ENCODE data around the gene CYP1A2. TPM values are rescaled to one million over a fixed set of nuclear protein-coding genes. Genes with fewer than 3 reads are reported as not detected.

The CYP1A2 gene
- total and polyA plus RNA-seq, 5 donors, result 0.07 TPM; not detected in 4

- WGBS, result 85% methylated on average over 6 of the region's 6 CpGs
- DNase-seq (peak in 1 of 3 donors; percentile 27), ATAC-seq (no peak)
- Histone ChIP-seq H3K4me3 (ENCODE audit: low read length) (no peak overlapping the region), H3K4me1 (ENCODE audit: control insufficient read depth, insufficient read depth, low read length) (peaks cover 10% of the 10 kb centered on the region), H3K27ac (ENCODE audit: low read length) (no peak overlapping the region), H3K9me3 (ENCODE audit: control insufficient read depth, low read length) (no peaks in the 10 kb centered on the region), H3K27me3 (ENCODE audit: control insufficient read depth, insufficient read depth) (no peaks in the 10 kb centered on the region)
- intact Hi-C loops (cut with DNase I), result loop anchor here in 1 of 4 donors (10.0 kb wide), 1 partner anchor 403 kb away; no protein-coding TSS in a partner anchor
Observed at GRCh38 chr15:74777769-74778598, 29.3 kb downstream of the CYP1A2 start.

GRCh38 chr15:74778599-74778970 is 29.9 kb downstream of the CYP1A2 start:
- H3K9me3 ChIP-seq (ENCODE audit: control insufficient read depth, low read length), result no peaks in the 10 kb centered on the region
- no peaks in the 10 kb centered on the region for H3K27me3 ChIP-seq (ENCODE audit: control insufficient read depth, insufficient read depth)
- H3K27ac ChIP-seq (ENCODE audit: low read length), result no peak overlapping the region
- WGBS, result 97% methylated on average over 5 of the region's 5 CpGs
- peak in 1 of 3 donors; percentile 18 for DNase-seq
- intact Hi-C loops (cut with DNase I), result loop anchor here in 1 of 4 donors (10.0 kb wide), 1 partner anchor 404 kb away; no protein-coding TSS in a partner anchor
- H3K4me3 ChIP-seq (ENCODE audit: low read length), result no peak overlapping the region
- ATAC-seq, result no peak
- peaks cover 15% of the 10 kb centered on the region for H3K4me1 ChIP-seq (ENCODE audit: control insufficient read depth, insufficient read depth, low read length)

GRCh38 chr15:74779162-74779648 is 30.6 kb downstream of the CYP1A2 start:
- Histone ChIP-seq H3K27ac (ENCODE audit: low read length) (no peak overlapping the region), H3K27me3 (ENCODE audit: control insufficient read depth, insufficient read depth) (no peaks in the 10 kb centered on the region), H3K9me3 (ENCODE audit: control insufficient read depth, low read length) (no peaks in the 10 kb centered on the region), H3K4me3 (ENCODE audit: low read length) (no peak overlapping the region), H3K4me1 (ENCODE audit: control insufficient read depth, insufficient read depth, low read length) (peaks cover 19% of the 10 kb centered on the region)
- WGBS, result 79% methylated on average over 7 of the region's 7 CpGs
- DNase-seq (peak in 1 of 3 donors; percentile 16), ATAC-seq (no peak)
- intact Hi-C loops (cut with DNase I), result loop anchor here in 1 of 4 donors (10.0 kb wide), 1 partner anchor 404 kb away; no protein-coding TSS in a partner anchor

DNA sequence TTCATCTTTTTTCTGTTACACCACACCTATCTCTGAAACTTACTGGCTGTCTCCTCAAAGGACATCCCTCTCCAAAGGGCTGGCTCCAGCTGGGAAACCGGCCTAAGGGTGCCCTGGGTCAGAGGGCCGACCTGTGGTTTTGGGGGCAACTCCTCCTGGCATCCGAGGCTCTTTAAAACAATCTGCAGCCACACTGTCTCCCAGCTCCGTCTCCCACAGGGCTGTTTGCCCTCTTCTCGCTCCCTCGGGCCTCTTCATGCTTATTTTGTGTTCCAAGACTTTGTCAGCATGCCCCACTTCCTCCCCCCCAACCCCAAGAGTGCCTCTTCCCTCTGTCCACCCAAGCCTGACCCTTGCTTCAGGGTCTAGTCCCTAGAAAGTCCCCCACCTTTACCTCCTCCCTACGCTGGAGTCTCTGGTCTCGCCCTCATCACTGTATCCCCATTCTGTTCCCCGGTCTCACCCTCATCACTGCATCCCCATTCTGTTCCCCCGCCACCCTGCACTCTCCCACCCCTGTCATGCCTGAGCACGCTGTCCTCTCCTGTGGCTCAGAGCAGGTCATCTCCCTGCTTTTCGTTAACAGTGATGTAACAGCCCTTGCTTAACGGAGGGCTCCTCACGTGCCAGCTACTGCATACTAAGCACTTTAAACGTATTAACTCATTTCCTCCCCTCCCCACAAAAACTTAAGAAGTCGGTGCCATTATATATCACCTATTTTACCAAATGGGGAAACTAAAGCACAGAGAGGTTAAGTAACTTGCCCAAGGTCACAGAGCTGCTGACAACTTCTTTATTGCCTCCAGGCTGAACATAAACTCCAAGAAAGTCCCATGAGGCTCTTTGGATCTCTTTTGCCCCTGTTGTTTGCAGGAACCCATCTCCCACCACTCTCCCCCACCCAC is 32.1 kb downstream of the CYP1A2 start:
- Histone ChIP-seq H3K27me3 (ENCODE audit: control insufficient read depth, insufficient read depth) (no peaks in the 10 kb centered on the region), H3K27ac (ENCODE audit: low read length) (no peak overlapping the region), H3K4me3 (ENCODE audit: low read length) (no peak overlapping the region), H3K4me1 (ENCODE audit: control insufficient read depth, insufficient read depth, low read length) (peaks cover 19% of the 10 kb centered on the region), H3K9me3 (ENCODE audit: control insufficient read depth, low read length) (no peaks in the 10 kb centered on the region)
- intact Hi-C loops (cut with DNase I), result loop anchor here in 2 of 4 donors (5.0 to 10.0 kb wide), 2 partner anchors 52 to 54 kb away; no protein-coding TSS in a partner anchor
- peak in 2 of 3 donors; percentile 25 to 62 for DNase-seq
- WGBS, result 57% methylated on average over 16 of the region's 16 CpGs
- ATAC-seq, result no peak

- H3K9me3 ChIP-seq (ENCODE audit: control insufficient read depth, low read length), result no peaks in the 10 kb centered on the region
- peak within 1 kb of the TSS; percentile 96 for H3K4me3 ChIP-seq (ENCODE audit: low read length)
- DNase-seq (peak; percentile 83 to 94 (median 92)), ATAC-seq (peak; percentile 53 to 56)
- intact Hi-C loops (cut with DNase I), result loop anchor here in 2 of 4 donors (5.0 to 10.0 kb wide), 2 partner anchors 51 to 53 kb away; no protein-coding TSS in a partner anchor
- whole genome bisulfite sequencing, result under 1% methylated on average over 74 of the region's 74 CpGs
- H3K4me1 ChIP-seq (ENCODE audit: control insufficient read depth, insufficient read depth, low read length), result peaks cover 22% of the 10 kb centered on the region
- peak within 1 kb of the TSS; percentile 94 for H3K27ac ChIP-seq (ENCODE audit: low read length)
- no peaks in the 10 kb centered on the region for H3K27me3 ChIP-seq (ENCODE audit: control insufficient read depth, insufficient read depth)
Observed at GRCh38 chr15:74781431-74782258, 33.0 kb downstream of the CYP1A2 start, which contains the start of gene CSK. Gene CSK (plus strand): TSS chr15:74782080. CDS start chr15:74798298, 16,218 bp downstream.

GRCh38 chr15:74782259-74783071 is 33.8 kb downstream of the CYP1A2 start:
- Histone ChIP-seq H3K27me3 (ENCODE audit: control insufficient read depth, insufficient read depth) (no peaks in the 10 kb centered on the region), H3K4me3 (ENCODE audit: low read length) (peak overlapping the region; percentile 96), H3K27ac (ENCODE audit: low read length) (peak overlapping the region; percentile 94), H3K4me1 (ENCODE audit: control insufficient read depth, insufficient read depth, low read length) (peaks cover 20% of the 10 kb centered on the region), H3K9me3 (ENCODE audit: control insufficient read depth, low read length) (no peaks in the 10 kb centered on the region)
- under 1% methylated on average over 72 of the region's 72 CpGs for WGBS
- DNase-seq (peak; percentile 48 to 86 (median 82)), ATAC-seq (peak; percentile 2 to 15)
- intact Hi-C loops (cut with DNase I), result loop anchor here in 2 of 4 donors (5.0 to 10.0 kb wide), 2 partner anchors 50 to 52 kb away; no protein-coding TSS in a partner anchor

DNA sequence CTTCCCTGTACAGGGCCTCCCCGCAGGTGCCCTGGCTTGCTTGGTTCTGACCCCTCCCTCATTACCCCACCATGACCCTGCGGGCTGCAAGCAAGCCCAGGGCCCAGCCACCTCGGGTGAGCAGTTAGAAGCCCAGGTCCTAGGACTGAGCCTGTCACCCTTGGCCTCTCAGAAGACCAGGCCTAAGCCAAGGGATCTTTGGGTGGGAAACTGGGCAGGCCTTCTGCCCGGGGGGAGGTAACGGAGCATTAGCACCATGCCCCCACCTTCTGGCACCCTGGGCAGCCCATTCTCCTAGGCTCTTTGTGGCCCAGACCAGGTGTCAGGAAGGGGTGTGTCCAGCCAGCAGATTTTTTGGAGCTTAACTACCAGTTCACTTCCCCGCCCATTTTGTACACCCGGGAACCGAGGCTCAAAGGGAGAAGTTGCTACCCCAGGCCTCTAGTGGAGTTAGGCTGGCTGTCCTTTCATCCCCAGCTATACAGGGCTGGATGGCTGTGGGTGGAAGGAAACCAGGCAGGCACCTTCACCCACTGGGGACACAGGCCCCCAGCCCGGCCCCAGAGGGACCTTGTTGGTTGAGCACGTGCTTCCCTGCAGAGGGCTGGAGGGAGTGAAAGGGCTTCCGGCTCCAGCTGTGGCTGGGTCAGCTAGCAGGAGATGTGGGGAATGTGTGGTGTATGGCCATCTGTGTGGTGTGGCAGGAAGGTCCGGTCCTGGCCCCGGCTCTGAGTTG is 34.6 kb downstream of the CYP1A2 start:
- intact Hi-C loops (cut with DNase I), result loop anchor here in 2 of 4 donors (5.0 to 10.0 kb wide), 2 partner anchors 49 to 52 kb away; no protein-coding TSS in a partner anchor
- H3K4me1 ChIP-seq (ENCODE audit: control insufficient read depth, insufficient read depth, low read length), result peaks cover 25% of the 10 kb centered on the region
- ATAC-seq, result peak; percentile 1 to 2
- H3K4me3 ChIP-seq (ENCODE audit: low read length), result peak overlapping the region; percentile 96
- WGBS, result 6% methylated on average over 13 of the region's 13 CpGs
- peak overlapping the region; percentile 61 for H3K27ac ChIP-seq (ENCODE audit: low read length)
- H3K9me3 ChIP-seq (ENCODE audit: control insufficient read depth, low read length), result no peaks in the 10 kb centered on the region
- peak in 2 of 3 donors; percentile 66 to 67 for DNase-seq
- no peaks in the 10 kb centered on the region for H3K27me3 ChIP-seq (ENCODE audit: control insufficient read depth, insufficient read depth)

GRCh38 chr15:74783808-74784175 is 35.1 kb downstream of the CYP1A2 start:
- WGBS, result 23% methylated on average over 3 of the region's 3 CpGs
- Histone ChIP-seq H3K9me3 (ENCODE audit: control insufficient read depth, low read length) (no peaks in the 10 kb centered on the region), H3K27me3 (ENCODE audit: control insufficient read depth, insufficient read depth) (no peaks in the 10 kb centered on the region), H3K27ac (ENCODE audit: low read length) (peak overlapping the region; percentile 26), H3K4me3 (ENCODE audit: low read length) (peak overlapping the region; percentile 17), H3K4me1 (ENCODE audit: control insufficient read depth, insufficient read depth, low read length) (peaks cover 27% of the 10 kb centered on the region)
- DNase-seq (no peak), ATAC-seq (no peak)
- intact Hi-C loops (cut with DNase I), result loop anchor here in 2 of 4 donors (5.0 to 10.0 kb wide), 2 partner anchors 49 to 51 kb away; no protein-coding TSS in a partner anchor
